ENCODE measurements around the gene PEX12.

DNA sequence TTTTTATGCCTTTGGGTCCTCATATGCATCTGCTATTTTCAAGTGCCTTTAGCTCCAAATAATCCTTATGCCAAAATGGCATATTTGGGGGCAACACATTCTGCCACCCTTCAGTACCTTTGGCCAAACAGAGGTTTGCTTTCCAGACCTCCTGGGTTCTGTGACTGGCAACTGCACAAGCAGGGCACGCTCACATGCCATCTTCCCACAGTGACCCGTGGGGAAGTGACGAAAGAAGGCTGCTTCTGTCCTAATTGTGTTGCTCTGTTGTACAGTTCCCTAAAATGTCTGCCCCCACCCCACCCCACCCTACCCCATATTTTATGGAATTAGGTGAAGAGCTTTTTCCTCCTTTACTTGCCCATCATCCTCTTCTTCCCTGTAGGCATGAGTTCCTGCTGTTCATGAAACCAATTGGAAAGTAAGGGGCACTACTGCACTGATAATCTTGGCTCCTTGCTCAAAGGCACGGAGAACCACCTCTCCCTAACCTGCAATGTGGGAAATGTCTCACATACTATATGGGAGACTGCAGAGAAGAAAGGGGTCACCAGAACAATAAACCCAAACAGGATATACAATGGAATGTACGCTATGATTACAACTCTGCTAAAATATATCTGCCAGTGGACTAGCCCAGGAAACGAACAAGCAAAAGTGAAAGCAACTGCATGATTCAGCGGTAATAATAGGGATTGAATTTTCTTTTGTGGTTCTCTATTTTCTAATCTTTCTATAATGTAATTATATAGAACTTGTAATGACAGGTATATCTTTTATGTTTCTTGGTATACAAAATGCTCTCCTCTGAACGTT is 37.6 kb downstream of the PEX12 start:
- TF ChIP-seq, protein P1, sequence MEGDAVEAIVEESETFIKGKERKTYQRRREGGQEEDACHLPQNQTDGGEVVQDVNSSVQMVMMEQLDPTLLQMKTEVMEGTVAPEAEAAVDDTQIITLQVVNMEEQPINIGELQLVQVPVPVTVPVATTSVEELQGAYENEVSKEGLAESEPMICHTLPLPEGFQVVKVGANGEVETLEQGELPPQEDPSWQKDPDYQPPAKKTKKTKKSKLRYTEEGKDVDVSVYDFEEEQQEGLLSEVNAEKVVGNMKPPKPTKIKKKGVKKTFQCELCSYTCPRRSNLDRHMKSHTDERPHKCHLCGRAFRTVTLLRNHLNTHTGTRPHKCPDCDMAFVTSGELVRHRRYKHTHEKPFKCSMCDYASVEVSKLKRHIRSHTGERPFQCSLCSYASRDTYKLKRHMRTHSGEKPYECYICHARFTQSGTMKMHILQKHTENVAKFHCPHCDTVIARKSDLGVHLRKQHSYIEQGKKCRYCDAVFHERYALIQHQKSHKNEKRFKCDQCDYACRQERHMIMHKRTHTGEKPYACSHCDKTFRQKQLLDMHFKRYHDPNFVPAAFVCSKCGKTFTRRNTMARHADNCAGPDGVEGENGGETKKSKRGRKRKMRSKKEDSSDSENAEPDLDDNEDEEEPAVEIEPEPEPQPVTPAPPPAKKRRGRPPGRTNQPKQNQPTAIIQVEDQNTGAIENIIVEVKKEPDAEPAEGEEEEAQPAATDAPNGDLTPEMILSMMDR (conservative IDR thresholded peaks at IDR 0.05): no peak
- no peak for TF ChIP-seq EZH2 (IDR thresholded peaks at IDR 0.05; ENCODE audit: low read depth)

Data from PC-9 (cell line).